Heart right ventricle (tissue), 16 donors: ENCODE results near the gene SPNS2. TPM values are rescaled to one million over a fixed set of nuclear protein-coding genes. Genes with fewer than 3 reads are reported as not detected.

Experiments used
- ATAC-seq, 8 donors: fragments of 200-7000 bp; cut with Tn5 transposase; one replicate each; pipeline ENCODE4 v1.9.1; 2020; ENCODE audit warnings: mild to moderate bottlenecking in 8 of 8, moderate library complexity in 8 of 8, moderate number of reproducible peaks in 1 of 8
- DNase-seq, 2 donors: peaks; one replicate each; pipeline ENCODE4 v3.0.0-alpha.2; 2020
- H3K27ac ChIP-seq, 10 donors: fragments of 200-600 bp; sonication (generic) in 2 of 10; one replicate each; pipeline versions ENCODE4 v1.5.0 to v1.8.0; 2020 to 2022; ENCODE audit warnings: mild to moderate bottlenecking in 3 of 10
- H3K27me3 ChIP-seq, 7 donors: fragments of 200-600 bp; one replicate each; pipeline ENCODE4 v1.8.0; 2021 to 2022; ENCODE audit warnings: mild to moderate bottlenecking in 2 of 7
- H3K36me3 ChIP-seq, 9 donors: fragments of 200-600 bp; sonication (generic) in 1 of 9; one replicate each; pipeline versions ENCODE4 v1.5.0 to v1.8.0; 2020 to 2022; ENCODE audit warnings: mild to moderate bottlenecking in 2 of 9
- H3K4me1 ChIP-seq, 9 donors: fragments of 200-600 bp; sonication (generic) in 1 of 9; one replicate each; pipeline versions ENCODE4 v1.5.0 to v1.8.0; 2020 to 2022; ENCODE audit warnings: mild to moderate bottlenecking in 4 of 9
- H3K4me3 ChIP-seq, 10 donors: fragments of 200-600 bp; sonication (generic) in 2 of 10; one replicate each; pipeline versions ENCODE4 v1.5.0 to v1.8.0; 2020 to 2022; ENCODE audit warnings: mild to moderate bottlenecking in 7 of 10, moderate library complexity in 2 of 10
- H3K9me3 ChIP-seq, 11 donors: fragments of 200-600 bp in 10 of 11; sonication (generic) in 2 of 11; one replicate each; pipeline versions ENCODE4 v1.5.0 to v1.8.0; 2013 to 2022; ENCODE audit warnings: mild to moderate bottlenecking in 2 of 11, control low read depth in 1 of 11, moderate library complexity in 1 of 11
- CTCF ChIP-seq, 9 donors: fragments of 200-600 bp; sonication (generic) in 2 of 9; IDR thresholded peaks; one replicate each; pipeline versions ENCODE4 v1.5.0 to v1.8.0; 2021 to 2022; ENCODE audit warnings: antibody characterized with exemption in 9 of 9, mild to moderate bottlenecking in 5 of 9, moderate library complexity in 1 of 9
- WGBS, 2 donors: extraction: QIAGEN DNeasy Blood & Tissue Kit; methylation state at CpG; one replicate each; pipeline ENCODE4 v1.1.7; 2013; ENCODE audit warnings: inconsistent platforms in 1 of 2; 5-methylcytosine and 5-hydroxymethylcytosine counted together
- intact Hi-C, 10 donors: fragments of 100-400 bp; cut with DNase I; formaldehyde crosslinking; loops; one replicate each; pipeline versions ENCODE4 v1.11.1 to v1.14.2; 2022
- polyA plus RNA-seq, 2 donors: library from polyadenylated mRNA; stranded (reverse); fragments of 200-250 nt; gene quantifications; one replicate each; pipeline ENCODE4 v1.2.3, GENCODE V29; 2013
- total RNA-seq, 10 donors: library from RNA; stranded (reverse); fragmentation: NEBNext Ultra II Directional in 3 of 10; extraction: Animal tissue kit (Norgen Biotek cat#: 25700) in 3 of 10; gene quantifications; one replicate each; pipeline versions ENCODE4 v1.2.1 to v1.2.4, GENCODE V29; 2021 to 2023
- donor health status: Arrhythmogenic right ventricular cardiomyopathy.
- donor health status: ischemic (EF 13 %, LVEDD 7.1; RV severe dilation, severe dysfunction).
- donor health status: healthy with polysubstance abuse.
- donor health status: DM: no; HTN: yes; CAD: no.
- donor health status: DM: no; HTN: no; CAD: no.
- donor health status: ischemic (EF 25% LVEDD 6.9; RV normal size, moderate dysfunction).
- donor health status: ischemic (EF 25% LVEDD 5.7; RV mildly dilated, moderate dysfunction).
- donor health status: healthy.
- donor health status: DM: yes; HTN: yes; CAD: no.
- donor health status: Ischemic cardiomyopathy.
- donor health status: ischemic (EF 35%, LVEDD 5.7; RV mildly dilated, moderate dysfunction).
- donor health status: nonischemic (EF 11% LVEDD 7.7; RV severe dilation, severe dysfunction).
- donor health status: DM: yes; HTN: yes; CAD: no.
- donor health status: PGD.
- donor health status: ischemic (EF 29% LVEDD 5.4; RV normal size, mild dysfunction).
- donor health status: nonischemic (EF 23%, LVEDD 6.1; RV moderate dilation, normal function).

Gene SPNS2
- total and polyA plus RNA-seq, 12 donors: 4.5 to 27.7 (median 9.8) TPM

GRCh38 chr17:4548721-4549531, 50.2 kb downstream of the SPNS2 start:
- no peak for ATAC-seq
- intact Hi-C loops: loop anchor here in 1 of 10 donors (10.0 kb wide), 1 partner anchor 124 kb away; no protein-coding TSS in a partner anchor
- no peak for TF ChIP-seq CTCF (IDR thresholded peaks at IDR 0.05)
- Histone ChIP-seq H3K36me3 (peaks cover 0 to 99% (median 45%) of the 10 kb centered on the region in 9 donors), H3K9me3 (no peaks in the 10 kb centered on the region), H3K27ac (no peak overlapping the region), H3K4me1 (peaks cover 0 to 5% (median under 1%) of the 10 kb centered on the region in 9 donors), H3K4me3 (no peak overlapping the region), H3K27me3 (no peaks in the 10 kb centered on the region)
- DNase-seq: no peak
- WGBS, 2 donors: 89% methylated on average over 24 of the region's 24 CpGs

GRCh38 chr17:4549781-4550533, 51.3 kb downstream of the SPNS2 start:
- no peak for ATAC-seq
- Histone ChIP-seq H3K27ac (no peak overlapping the region), H3K4me1 (peaks cover 5 to 15% (median 10%) of the 10 kb centered on the region in 9 donors), H3K27me3 (no peaks in the 10 kb centered on the region), H3K36me3 (peaks cover 0 to 91% (median 40%) of the 10 kb centered on the region in 9 donors), H3K9me3 (no peaks in the 10 kb centered on the region), H3K4me3 (no peak overlapping the region)
- intact Hi-C loops: loop anchor here in 2 of 10 donors (10.0 kb wide), 2 partner anchors 55 to 125 kb away; partner anchors contain the start of gene SPNS2 (in 1 of the 2)
- 91 to 92% methylated on average over 25 of the region's 25 CpGs for WGBS, 2 donors
- TF ChIP-seq CTCF (IDR thresholded peaks at IDR 0.05): no peak
- no peak for DNase-seq

GRCh38 chr17:4550534-4551039, 51.9 kb downstream of the SPNS2 start:
- Histone ChIP-seq H3K9me3 (no peaks in the 10 kb centered on the region), H3K4me1 (peaks cover 5 to 16% (median 12%) of the 10 kb centered on the region in 9 donors), H3K27me3 (no peaks in the 10 kb centered on the region), H3K27ac (no peak overlapping the region), H3K36me3 (peaks cover 0 to 86% (median 40%) of the 10 kb centered on the region in 9 donors), H3K4me3 (no peak overlapping the region)
- WGBS, 2 donors: 92 to 97% methylated on average over 16 of the region's 16 CpGs
- intact Hi-C loops: loop anchor here in 1 of 10 donors (10.0 kb wide), 1 partner anchor 56 kb away; the partner anchor contains the start of gene SPNS2
- ATAC-seq (no peak), DNase-seq (no peak)
- TF ChIP-seq CTCF (IDR thresholded peaks at IDR 0.05): no peak

GRCh38 chr17:4551141-4551540, 52.5 kb downstream of the SPNS2 start:
- intact Hi-C loops: loop anchor here in 1 of 10 donors (10.0 kb wide), 1 partner anchor 56 kb away; the partner anchor contains the start of gene SPNS2
- H3K36me3 ChIP-seq: peaks cover 0 to 81% (median 40%) of the 10 kb centered on the region in 9 donors
- no peaks in the 10 kb centered on the region for H3K27me3 ChIP-seq
- no peak overlapping the region for H3K4me3 ChIP-seq
- ATAC-seq (no peak), DNase-seq (no peak)
- 80 to 85% methylated on average over 8 of the region's 8 CpGs for WGBS, 2 donors
- TF ChIP-seq CTCF (IDR thresholded peaks at IDR 0.05): no peak
- peaks cover 7 to 22% (median 18%) of the 10 kb centered on the region in 9 donors for H3K4me1 ChIP-seq
- H3K9me3 ChIP-seq: no peaks in the 10 kb centered on the region
- no peak overlapping the region for H3K27ac ChIP-seq
